Osteocyte (in vitro differentiated cells): Measurements from ENCODE around the gene MRPL19. TPM values are rescaled to one million over a fixed set of nuclear protein-coding genes. Genes with fewer than 3 reads are reported as not detected.

Experiments
- DNase-seq: peaks from one replicate; pipeline ENCODE4 v3.0.0; 2021; ENCODE audit warnings: mixed read lengths; ENCODE audit not compliant: unreplicated experiment; ENCODE audit errors: extremely low spot score
- H3K27ac Mint-ChIP-seq: one replicate; pipeline ENCODE4 v1.8.0; 2021; ENCODE audit warnings: mild to moderate bottlenecking, mixed read lengths; ENCODE audit not compliant: unreplicated experiment
- H3K27me3 Mint-ChIP-seq: one replicate; pipeline ENCODE4 v1.8.0; 2021; ENCODE audit warnings: mixed read lengths; ENCODE audit not compliant: unreplicated experiment
- H3K36me3 Mint-ChIP-seq: one replicate; pipeline ENCODE4 v1.8.0; 2021; ENCODE audit warnings: mixed read lengths; ENCODE audit not compliant: unreplicated experiment
- H3K4me1 Mint-ChIP-seq: one replicate; pipeline ENCODE4 v1.8.0; 2021; ENCODE audit warnings: mixed read lengths; ENCODE audit not compliant: unreplicated experiment
- H3K4me3 Mint-ChIP-seq: one replicate; pipeline ENCODE4 v1.8.0; 2021; ENCODE audit warnings: mild to moderate bottlenecking, moderate library complexity, mixed read lengths; ENCODE audit not compliant: unreplicated experiment
- H3K9me3 Mint-ChIP-seq: one replicate; pipeline ENCODE4 v1.8.0; 2021; ENCODE audit warnings: mixed read lengths; ENCODE audit not compliant: unreplicated experiment
- total RNA-seq: library from RNA; stranded (reverse); gene quantifications from 2 replicates; pipeline ENCODE4 v1.2.1, GENCODE V29; 2021
- TF ChIP-seq, protein P1 (sequence below): fragments of 200-600 bp; sonication (generic); IDR thresholded peaks from 2 replicates; pipeline ENCODE4 v1.5.0; 2021; ENCODE audit warnings: antibody characterized with exemption, mild to moderate bottlenecking, moderate library complexity

The MRPL19 gene
- total RNA-seq, 1 donor from 2014 or later = 46.6 TPM

DNA sequence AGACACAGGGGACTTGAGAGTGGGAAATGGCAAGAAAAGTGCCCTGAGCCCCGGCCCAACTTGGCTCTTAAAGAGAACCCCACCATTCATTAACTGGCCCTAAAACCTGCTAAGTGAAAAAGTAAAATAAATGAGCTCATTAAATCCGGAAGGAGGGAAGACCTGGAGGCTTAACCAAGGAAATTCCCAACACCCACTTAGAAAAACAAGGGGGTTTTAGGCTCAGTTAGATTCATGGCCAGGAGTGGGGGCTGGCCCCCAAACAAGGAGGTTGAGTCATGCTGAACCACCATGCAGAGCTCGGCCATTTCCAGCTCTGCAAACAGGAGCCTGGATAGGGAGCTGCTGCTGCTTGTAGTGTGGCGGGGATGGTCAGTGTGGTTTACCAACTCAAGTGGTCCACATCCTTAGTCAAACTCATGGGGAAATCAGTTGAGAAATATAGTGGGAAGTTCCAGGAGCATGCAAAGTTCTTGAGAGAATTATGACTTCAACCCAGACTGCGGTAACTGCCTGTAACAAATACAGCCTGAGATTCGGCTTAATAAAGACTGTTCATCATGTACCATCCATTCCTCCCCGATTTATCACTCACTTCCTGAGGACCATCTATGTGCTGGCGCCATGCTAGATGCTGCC is 39.7 kb upstream of the MRPL19 start:
- Mint-ChIP-seq H3K4me3 (no peak overlapping the region), H3K27me3 (no peaks in the 10 kb centered on the region), H3K9me3 (no peaks in the 10 kb centered on the region), H3K36me3 (no peaks in the 10 kb centered on the region), H3K4me1 (peaks cover 71% of the 10 kb centered on the region), H3K27ac (peak overlapping the region; percentile 85)
- TF ChIP-seq, protein P1, sequence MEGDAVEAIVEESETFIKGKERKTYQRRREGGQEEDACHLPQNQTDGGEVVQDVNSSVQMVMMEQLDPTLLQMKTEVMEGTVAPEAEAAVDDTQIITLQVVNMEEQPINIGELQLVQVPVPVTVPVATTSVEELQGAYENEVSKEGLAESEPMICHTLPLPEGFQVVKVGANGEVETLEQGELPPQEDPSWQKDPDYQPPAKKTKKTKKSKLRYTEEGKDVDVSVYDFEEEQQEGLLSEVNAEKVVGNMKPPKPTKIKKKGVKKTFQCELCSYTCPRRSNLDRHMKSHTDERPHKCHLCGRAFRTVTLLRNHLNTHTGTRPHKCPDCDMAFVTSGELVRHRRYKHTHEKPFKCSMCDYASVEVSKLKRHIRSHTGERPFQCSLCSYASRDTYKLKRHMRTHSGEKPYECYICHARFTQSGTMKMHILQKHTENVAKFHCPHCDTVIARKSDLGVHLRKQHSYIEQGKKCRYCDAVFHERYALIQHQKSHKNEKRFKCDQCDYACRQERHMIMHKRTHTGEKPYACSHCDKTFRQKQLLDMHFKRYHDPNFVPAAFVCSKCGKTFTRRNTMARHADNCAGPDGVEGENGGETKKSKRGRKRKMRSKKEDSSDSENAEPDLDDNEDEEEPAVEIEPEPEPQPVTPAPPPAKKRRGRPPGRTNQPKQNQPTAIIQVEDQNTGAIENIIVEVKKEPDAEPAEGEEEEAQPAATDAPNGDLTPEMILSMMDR = no peak
- no peak for DNase-seq

DNA sequence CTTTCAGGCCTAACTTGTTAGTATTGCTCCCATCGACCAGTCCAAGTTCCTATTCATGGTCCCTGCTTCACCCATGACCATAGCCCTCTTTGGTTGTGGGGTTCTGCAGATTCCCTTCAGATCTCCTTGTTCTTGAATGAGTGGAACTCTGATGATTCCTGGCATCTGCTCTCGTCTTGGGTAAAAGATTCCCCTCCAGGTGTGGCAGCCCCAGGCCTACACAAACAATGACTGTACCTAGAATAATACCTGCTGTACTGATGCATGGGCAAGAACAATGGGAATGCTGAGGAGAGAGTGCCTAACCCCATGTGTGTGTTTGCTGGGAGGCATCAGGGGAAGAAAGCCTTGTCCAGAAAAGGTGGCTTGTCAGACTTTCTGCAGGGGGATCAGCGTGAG is 39.2 kb upstream of the MRPL19 start:
- no peak for DNase-seq
- TF ChIP-seq, protein P1 = no peak
- Mint-ChIP-seq H3K27ac (peak overlapping the region; percentile 85), H3K36me3 (no peaks in the 10 kb centered on the region), H3K4me1 (peaks cover 66% of the 10 kb centered on the region), H3K4me3 (no peak overlapping the region), H3K27me3 (no peaks in the 10 kb centered on the region), H3K9me3 (no peaks in the 10 kb centered on the region)

DNA sequence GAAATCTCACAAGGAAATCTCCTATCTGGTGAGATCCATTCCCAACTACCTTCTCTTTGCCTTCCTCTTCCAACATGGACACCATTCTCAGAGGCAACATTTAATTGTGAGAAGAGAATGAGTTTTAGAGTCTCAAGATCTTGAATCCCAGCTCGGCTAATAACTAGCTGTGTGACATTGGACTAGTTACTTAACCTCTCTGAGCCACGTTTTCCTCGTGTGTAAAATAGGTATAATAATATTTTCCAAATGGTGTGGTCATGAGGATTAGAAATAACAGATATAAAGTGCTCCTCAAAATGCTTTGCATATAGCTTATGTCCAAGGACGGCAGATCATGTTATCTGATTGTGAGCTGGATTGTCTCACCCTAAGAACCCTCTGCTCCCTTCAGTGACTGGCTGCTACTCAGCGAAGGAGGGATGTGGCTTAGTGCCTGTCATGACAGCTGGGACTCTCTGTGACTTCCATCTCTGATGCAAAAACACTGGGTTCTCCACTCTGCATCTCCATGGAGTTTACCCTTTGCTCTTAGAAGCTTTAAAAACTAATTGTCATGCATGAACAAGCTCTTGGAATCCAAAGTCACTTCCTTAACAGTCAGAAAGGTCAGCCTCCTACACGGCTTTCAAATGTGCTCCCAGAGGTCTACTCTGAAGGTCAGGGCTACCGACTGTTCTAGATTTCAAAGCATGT is 38.4 kb upstream of the MRPL19 start:
- Mint-ChIP-seq H3K27me3 (no peaks in the 10 kb centered on the region), H3K4me1 (peaks cover 60% of the 10 kb centered on the region), H3K9me3 (no peaks in the 10 kb centered on the region), H3K27ac (peak overlapping the region; percentile 85), H3K36me3 (no peaks in the 10 kb centered on the region), H3K4me3 (no peak overlapping the region)
- DNase-seq = no peak
- TF ChIP-seq, protein P1 = no peak

DNA sequence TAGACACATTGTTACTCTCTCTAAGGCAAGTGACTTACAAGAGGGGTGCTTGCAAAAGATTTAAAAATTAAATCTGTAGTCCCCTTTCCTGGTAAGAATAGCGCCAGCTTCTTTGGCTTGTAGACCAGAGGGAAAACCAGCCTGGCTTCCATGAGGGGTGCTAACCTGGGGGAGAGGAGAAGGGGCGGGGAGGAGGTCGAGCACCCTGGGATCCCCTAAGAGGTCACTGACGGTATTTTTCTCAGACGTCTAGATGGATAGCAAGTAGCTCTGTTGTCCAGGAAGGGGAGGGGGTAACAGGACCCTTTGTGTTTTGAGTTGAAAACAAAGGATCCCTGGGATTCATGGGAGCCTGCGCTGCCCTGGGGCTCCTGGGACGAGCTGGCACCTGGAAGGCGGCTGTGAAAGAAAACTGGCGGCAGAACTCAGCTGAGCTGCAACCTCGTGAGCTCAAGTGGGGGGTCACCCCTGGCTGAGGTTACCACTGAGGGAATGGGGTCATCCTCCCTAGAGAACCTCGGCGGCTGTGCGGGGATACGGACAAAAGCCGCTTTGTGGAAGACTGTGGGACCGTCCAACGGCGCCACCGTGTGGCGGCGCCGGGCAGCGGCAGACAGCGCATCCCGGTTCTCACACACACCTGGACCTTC is 37.8 kb upstream of the MRPL19 start:
- H3K4me1 Mint-ChIP-seq = peaks cover 57% of the 10 kb centered on the region
- H3K9me3 Mint-ChIP-seq = no peaks in the 10 kb centered on the region

More for the DNA sequence above, 37.8 kb upstream of the MRPL19 start:
- Mint-ChIP-seq H3K36me3 (no peaks in the 10 kb centered on the region), H3K4me3 (peak overlapping the region; percentile 60), H3K27me3 (no peaks in the 10 kb centered on the region), H3K27ac (peak overlapping the region; percentile 85)
- TF ChIP-seq, protein P1 = peak; percentile 100
- DNase-seq = peak; percentile 88
